ENCODE data around the gene L1CAM. TPM values are rescaled to one million over a fixed set of nuclear protein-coding genes. Genes with fewer than 3 reads are reported as not detected.

Gene L1CAM
- total RNA-seq, 1 experiment from 2014 or later = 819 TPM

- H3K9me3 ChIP-seq (ENCODE audit: control insufficient read depth, insufficient read depth, low read depth, low read length) = no peaks in the 10 kb centered on the region
- H3K36me3 ChIP-seq (ENCODE audit: control insufficient read depth, insufficient read depth, low read length) = no peaks in the 10 kb centered on the region
- ChIA-PET CTCF (interaction anchor here (0.6 kb wide), 1 partner anchor 80 kb away, joined by 4 read pairs; no protein-coding TSS in a partner anchor), POLR2A (interaction anchor here (0.6 kb wide), 1 partner anchor 24 kb away, joined by 3 read pairs; no protein-coding TSS in a partner anchor)
- no TSS peak for BruUV-seq (replicated peaks)
- DNase-seq (ENCODE audit: low read depth, low spot score) = no peak
- intact Hi-C loops (cut with micrococcal nuclease; ENCODE audit: unreplicated experiment) (loop anchor here (10.0 kb wide), 2 partner anchors 80 to 120 kb away; partner anchors contain the start of gene PLXNB3), in situ Hi-C loops (cut with HindIII; ENCODE audit: low pct_unique_long_range_greater_than_20kb, low sequenced_read_pairs) (no loop called here)
- H3K27me3 ChIP-seq (ENCODE audit: control insufficient read depth, insufficient read depth, low read length) = no peaks in the 10 kb centered on the region
- H3K27ac ChIP-seq (ENCODE audit: low read length) = peak overlapping the region; percentile 89
- peak; percentile 43 for ATAC-seq
- peak overlapping the region; percentile 62 to 74 for H3K4me3 ChIP-seq (ENCODE audit: low read depth in 2 of 2, low read length in 2 of 2)
- H3K4me1 ChIP-seq (ENCODE audit: control insufficient read depth, insufficient read depth, low read length) = peaks cover 67% of the 10 kb centered on the region
- no peak; the same call in 1 of the 2 replicates for TF ChIP-seq POLR2AphosphoS5 (IDR thresholded peaks at IDR 0.05; ENCODE audit: low read depth, low read length)
- TF ChIP-seq, protein P1, sequence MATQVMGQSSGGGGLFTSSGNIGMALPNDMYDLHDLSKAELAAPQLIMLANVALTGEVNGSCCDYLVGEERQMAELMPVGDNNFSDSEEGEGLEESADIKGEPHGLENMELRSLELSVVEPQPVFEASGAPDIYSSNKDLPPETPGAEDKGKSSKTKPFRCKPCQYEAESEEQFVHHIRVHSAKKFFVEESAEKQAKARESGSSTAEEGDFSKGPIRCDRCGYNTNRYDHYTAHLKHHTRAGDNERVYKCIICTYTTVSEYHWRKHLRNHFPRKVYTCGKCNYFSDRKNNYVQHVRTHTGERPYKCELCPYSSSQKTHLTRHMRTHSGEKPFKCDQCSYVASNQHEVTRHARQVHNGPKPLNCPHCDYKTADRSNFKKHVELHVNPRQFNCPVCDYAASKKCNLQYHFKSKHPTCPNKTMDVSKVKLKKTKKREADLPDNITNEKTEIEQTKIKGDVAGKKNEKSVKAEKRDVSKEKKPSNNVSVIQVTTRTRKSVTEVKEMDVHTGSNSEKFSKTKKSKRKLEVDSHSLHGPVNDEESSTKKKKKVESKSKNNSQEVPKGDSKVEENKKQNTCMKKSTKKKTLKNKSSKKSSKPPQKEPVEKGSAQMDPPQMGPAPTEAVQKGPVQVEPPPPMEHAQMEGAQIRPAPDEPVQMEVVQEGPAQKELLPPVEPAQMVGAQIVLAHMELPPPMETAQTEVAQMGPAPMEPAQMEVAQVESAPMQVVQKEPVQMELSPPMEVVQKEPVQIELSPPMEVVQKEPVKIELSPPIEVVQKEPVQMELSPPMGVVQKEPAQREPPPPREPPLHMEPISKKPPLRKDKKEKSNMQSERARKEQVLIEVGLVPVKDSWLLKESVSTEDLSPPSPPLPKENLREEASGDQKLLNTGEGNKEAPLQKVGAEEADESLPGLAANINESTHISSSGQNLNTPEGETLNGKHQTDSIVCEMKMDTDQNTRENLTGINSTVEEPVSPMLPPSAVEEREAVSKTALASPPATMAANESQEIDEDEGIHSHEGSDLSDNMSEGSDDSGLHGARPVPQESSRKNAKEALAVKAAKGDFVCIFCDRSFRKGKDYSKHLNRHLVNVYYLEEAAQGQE (IDR thresholded peaks at IDR 0.05; ENCODE audit: insufficient read depth in 1 of 2, low read depth in 2 of 2, low read length in 1 of 2) = no peak
- no peak for TF ChIP-seq TCF7L2 (IDR thresholded peaks at IDR 0.05; ENCODE audit: low read depth, low read length)
- TF ChIP-seq CTCF (IDR thresholded peaks at IDR 0.05) = no peak
- no peak for TF ChIP-seq SIN3A (IDR thresholded peaks at IDR 0.05; ENCODE audit: borderline replicate concordance, insufficient read depth, low read depth, low read length)
Observed at GRCh38 chrX:153885208-153885787, 675 bp downstream of the L1CAM start.

DNA sequence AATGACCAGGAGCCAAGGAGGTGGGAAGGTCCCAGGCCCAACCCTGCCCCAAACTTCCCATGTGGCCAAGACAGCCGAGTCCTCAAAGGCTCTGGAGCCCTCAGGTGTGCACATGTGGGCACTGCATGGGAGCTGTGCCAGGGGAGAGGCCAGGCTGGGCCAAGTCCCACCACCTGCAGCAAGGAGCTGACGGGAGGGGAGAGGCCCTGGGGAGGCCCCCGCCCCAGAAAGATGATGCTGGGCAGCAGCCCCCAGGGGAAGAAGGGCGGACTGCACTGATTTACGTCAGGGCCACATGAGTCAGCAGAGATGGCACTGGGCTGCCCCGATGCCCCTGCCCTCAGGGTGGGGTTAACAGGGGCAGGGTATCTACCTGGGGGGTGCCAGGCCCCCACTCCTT, 1.4 kb downstream of the L1CAM start:
- Histone ChIP-seq H3K36me3 (ENCODE audit: control insufficient read depth, insufficient read depth, low read length) (no peaks in the 10 kb centered on the region), H3K27me3 (ENCODE audit: control insufficient read depth, insufficient read depth, low read length) (no peaks in the 10 kb centered on the region), H3K27ac (ENCODE audit: low read length) (peak overlapping the region; percentile 89), H3K4me3 (ENCODE audit: low read depth in 2 of 2, low read length in 2 of 2) (peak overlapping the region; percentile 62 to 74), H3K4me1 (ENCODE audit: control insufficient read depth, insufficient read depth, low read length) (peaks cover 72% of the 10 kb centered on the region), H3K9me3 (ENCODE audit: control insufficient read depth, insufficient read depth, low read depth, low read length) (no peaks in the 10 kb centered on the region)
- ATAC-seq = peak; percentile 37
- BruUV-seq (replicated peaks) = no TSS peak
- in situ Hi-C loops (cut with HindIII; ENCODE audit: low pct_unique_long_range_greater_than_20kb, low sequenced_read_pairs) = no loop called here
- intact Hi-C loops (cut with micrococcal nuclease; ENCODE audit: unreplicated experiment) = loop anchor here (10.0 kb wide), 2 partner anchors 80 to 120 kb away; partner anchors contain the start of gene PLXNB3
- TF ChIP-seq POLR2AphosphoS5 (IDR thresholded peaks at IDR 0.05; ENCODE audit: low read depth, low read length) (peak; percentile 51; the same call in 1 of the 2 replicates), SIN3A (IDR thresholded peaks at IDR 0.05; ENCODE audit: borderline replicate concordance, insufficient read depth, low read depth, low read length) (no peak)
- no peak for DNase-seq (ENCODE audit: low read depth, low spot score)
- ChIA-PET POLR2A (no interaction called here), CTCF (interaction anchor here (0.6 kb wide), 1 partner anchor 79 kb away, joined by 4 read pairs; no protein-coding TSS in a partner anchor)

- intact Hi-C loops (cut with micrococcal nuclease; ENCODE audit: unreplicated experiment) (loop anchor here (10.0 kb wide), 2 partner anchors 79 to 119 kb away; partner anchors contain the start of gene PLXNB3), in situ Hi-C loops (cut with HindIII; ENCODE audit: low pct_unique_long_range_greater_than_20kb, low sequenced_read_pairs) (no loop called here)
- ATAC-seq (no peak), DNase-seq (ENCODE audit: low read depth, low spot score) (no peak)
- Histone ChIP-seq H3K4me1 (ENCODE audit: control insufficient read depth, insufficient read depth, low read length) (peaks cover 77% of the 10 kb centered on the region), H3K27ac (ENCODE audit: low read length) (peak overlapping the region; percentile 89), H3K4me3 (ENCODE audit: low read depth in 2 of 2, low read length in 2 of 2) (peak overlapping the region; percentile 62 to 74), H3K27me3 (ENCODE audit: control insufficient read depth, insufficient read depth, low read length) (no peaks in the 10 kb centered on the region), H3K36me3 (ENCODE audit: control insufficient read depth, insufficient read depth, low read length) (no peaks in the 10 kb centered on the region), H3K9me3 (ENCODE audit: control insufficient read depth, insufficient read depth, low read depth, low read length) (no peaks in the 10 kb centered on the region)
- TSS peak; percentile 70 for BruUV-seq (replicated peaks)
- ChIA-PET POLR2A (no interaction called here), CTCF (no interaction called here)
- TF ChIP-seq TCF7L2 (IDR thresholded peaks at IDR 0.05; ENCODE audit: low read depth, low read length) = no peak
- TF ChIP-seq, protein P1 (IDR thresholded peaks at IDR 0.05; ENCODE audit: insufficient read depth in 1 of 2, low read depth in 2 of 2, low read length in 1 of 2) = no peak
- no peak for TF ChIP-seq CTCF (IDR thresholded peaks at IDR 0.05)
- no peak for TF ChIP-seq POLR2AphosphoS5 (IDR thresholded peaks at IDR 0.05; ENCODE audit: low read depth, low read length)
- TF ChIP-seq SIN3A (IDR thresholded peaks at IDR 0.05; ENCODE audit: borderline replicate concordance, insufficient read depth, low read depth, low read length) = no peak
Observed at GRCh38 chrX:153884136-153884535, 1.8 kb downstream of the L1CAM start.

Measured in Panc1 (cell line).